ENCODE results near the gene DNPEP. TPM values are rescaled to one million over a fixed set of nuclear protein-coding genes. Genes with fewer than 3 reads are reported as not detected.

Gene DNPEP
- total RNA-seq, 2 donors from 2014 or later = 61.5 to 71.0 TPM

- H3K4me1 Mint-ChIP-seq (ENCODE audit: low read depth) = no peaks in the 10 kb centered on the region
- DNase-seq (no peak), ATAC-seq (replicated peaks in 1 of 2) (no peak)
- no peaks in the 10 kb centered on the region for H3K36me3 Mint-ChIP-seq (ENCODE audit: insufficient read depth in 2 of 2)
- peaks cover 18% of the 10 kb centered on the region for H3K27me3 Mint-ChIP-seq (ENCODE audit: low read depth)
- no peak overlapping the region for H3K4me3 Mint-ChIP-seq
- no peaks in the 10 kb centered on the region for H3K9me3 Mint-ChIP-seq
- H3K27ac Mint-ChIP-seq = no peak overlapping the region
These were observed 64.3 kb downstream of the DNPEP start for GRCh38 chr2:219323434-219323833.

Other genes starting within 250 kb of the DNPEP start
- gene NHEJ1, start 227.1 kb downstream of the DNPEP start, total RNA-seq = 10 to 100 TPM; 19.8 to 21.1 TPM
- 1 to 10 TPM; 3.1 to 4.0 TPM for gene SLC23A3, start 217.9 kb downstream of the DNPEP start, total RNA-seq
- gene CNPPD1, start 211.0 kb downstream of the DNPEP start, total RNA-seq = 10 to 100 TPM; 53.5 to 54.5 TPM
- gene RETREG2, start 209.6 kb downstream of the DNPEP start, total RNA-seq = 10 to 100 TPM; 53.7 to 66.8 TPM
- gene ZFAND2B, start 181.1 kb downstream of the DNPEP start, total RNA-seq = 10 to 100 TPM; 45.5 to 47.7 TPM
- 1 to 10 TPM; 8.5 to 8.8 TPM for gene ABCB6, start 169.0 kb downstream of the DNPEP start, total RNA-seq
- gene ATG9A, start 158.3 kb downstream of the DNPEP start, total RNA-seq = 10 to 100 TPM; 48.5 to 51.4 TPM
- gene ANKZF1, start 158.1 kb downstream of the DNPEP start, total RNA-seq = 100 to 1,000 TPM; 101 to 117 TPM
- 1 to 10 TPM; 2.3 to 3.4 TPM for gene GLB1L, start 142.5 kb downstream of the DNPEP start, total RNA-seq
- gene STK16, start 142.4 kb downstream of the DNPEP start, total RNA-seq = 10 to 100 TPM; 36.8 to 46.0 TPM
- gene TUBA4B, start 134.7 kb downstream of the DNPEP start, total RNA-seq = not detected
- 10 to 100 TPM; 82.0 to 99.8 TPM for gene TUBA4A, start 134.0 kb downstream of the DNPEP start, total RNA-seq
- 10 to 100 TPM; 71.1 to 88.1 TPM for gene DNAJB2, start 108.5 kb downstream of the DNPEP start, total RNA-seq
- gene PTPRN, start 78.5 kb downstream of the DNPEP start, total RNA-seq = 1 to 10 TPM; 1.7 to 2.5 TPM
- gene RESP18, start 55.2 kb downstream of the DNPEP start, total RNA-seq = not detected
- under 1 TPM in 1 of 2 donors, not detected in 1; 0.10 TPM for gene DES, start 30.5 kb upstream of the DNPEP start, total RNA-seq
- gene SPEG, start 46.9 kb upstream of the DNPEP start, total RNA-seq = 1 to 10 TPM; 4.8 to 6.9 TPM
- 10 to 100 TPM; 39.4 to 47.3 TPM for gene GMPPA, start 111.0 kb upstream of the DNPEP start, total RNA-seq
- under 1 TPM; 0.19 to 0.30 TPM for gene ASIC4, start 126.6 kb upstream of the DNPEP start, total RNA-seq
- 10 to 100 TPM; 24.7 to 25.5 TPM for gene CHPF, start 155.9 kb upstream of the DNPEP start, total RNA-seq
- gene TMEM198, start 156.1 kb upstream of the DNPEP start, total RNA-seq = 1 to 10 TPM; 4.5 to 5.3 TPM
- gene OBSL1, start 183.6 kb upstream of the DNPEP start, total RNA-seq = 1 to 10 TPM in 1 of 2 donors, under 1 TPM in 1; 0.83 to 1.3 TPM
- gene INHA, start 184.4 kb upstream of the DNPEP start, total RNA-seq = not detected
- 10 to 100 TPM; 27.0 to 27.8 TPM for gene STK11IP, start 209.9 kb upstream of the DNPEP start, total RNA-seq
- not detected for gene SLC4A3, start 239.7 kb upstream of the DNPEP start, total RNA-seq

All from activated T-cell treated with anti-CD3 and anti-CD28 coated beads, Interleukin-2, amount 50 U/mL, for 72 hours (primary cell).